SK-N-SH (cell line): ENCODE measurements around the gene NUFIP1. TPM values are rescaled to one million over a fixed set of nuclear protein-coding genes. Genes with fewer than 3 reads are reported as not detected.

ENCODE experiments used
- CTCF ChIA-PET: fragments of 300-600, 350-600 bp; formaldehyde crosslinking; extraction: SDS; loops from one replicate; lab custom pipeline; 2021; lab: Yijun Ruan, JAX
- POLR2A ChIA-PET: fragments of 350-600 bp; sonication (Branson Sonifier 250); formaldehyde crosslinking; extraction: SDS; loops from one replicate; lab custom pipeline; 2020; ENCODE audit warnings: antibody characterized with exemption, inconsistent platforms; lab: Yijun Ruan, JAX
- DNase-seq: peaks from one replicate; pipeline ENCODE4 v3.0.0; 2012
- H2AFZ ChIP-seq: fragments of 200-600 bp; sonication (generic); 2 replicates; pipeline ENCODE4 v1.8.1; 2016; ENCODE audit warnings: antibody characterized with exemption, mild to moderate bottlenecking, low read depth
- H3F3A ChIP-seq: fragments of 200-600 bp; sonication (generic); replicated peaks from 2 replicates; pipeline ENCODE3; 2016; ENCODE audit warnings: antibody characterized with exemption, mild to moderate bottlenecking; ENCODE audit not compliant: insufficient read depth
- H3K27ac ChIP-seq, 2 experiments: fragments of 200-500 bp in 1 of 2; fragments of 200-600 bp in 1 of 2; sonication (Bioruptor generic) in 1 of 2; sonication (generic), shearing (Covaris generic) in 1 of 2; 2 replicates each; pipeline versions ENCODE4 v1.5.1 to v1.6.1; 2014 to 2016; ENCODE audit warnings: low read depth in 2 of 2, inconsistent platforms in 1 of 2, low read length in 1 of 2, mild to moderate bottlenecking in 1 of 2, mixed read lengths in 1 of 2
- H3K27me3 ChIP-seq: fragments of 200-600 bp; sonication (generic), shearing (Covaris generic); 2 replicates; pipeline ENCODE4 v1.6.1; 2016; ENCODE audit warnings: mixed run types; ENCODE audit not compliant: insufficient read depth
- H3K36me3 ChIP-seq, 2 experiments: fragments of 200-500 bp in 1 of 2; fragments of 200-600 bp in 1 of 2; sonication (Bioruptor generic) in 1 of 2; sonication (generic) in 1 of 2; replicated peaks in 1 of 2; 2 replicates each; pipeline versions ENCODE3 to v1.5.1; 2014 to 2016; ENCODE audit warnings: low read length in 1 of 2, mild to moderate bottlenecking in 1 of 2; ENCODE audit not compliant: insufficient read depth in 2 of 2, control insufficient read depth in 1 of 2
- H3K4me1 ChIP-seq, 2 experiments: fragments of 200-500 bp in 1 of 2; fragments of 200-600 bp in 1 of 2; sonication (Bioruptor generic) in 1 of 2; sonication (generic), shearing (Covaris generic) in 1 of 2; 2 replicates each; pipeline versions ENCODE4 v1.5.1 to v1.6.1; 2014 to 2016; ENCODE audit warnings: low read depth in 1 of 2, low read length in 1 of 2, mixed run types in 1 of 2; ENCODE audit not compliant: insufficient read depth in 2 of 2, control insufficient read depth in 1 of 2
- H3K4me2 ChIP-seq: fragments of 200-600 bp; sonication (generic), shearing (Covaris generic); 2 replicates; pipeline ENCODE4 v1.6.1; 2017; ENCODE audit warnings: mixed run types
- H3K4me3 ChIP-seq, 2 experiments: fragments of 200-500 bp in 1 of 2; fragments of 200-600 bp in 1 of 2; sonication (Bioruptor generic) in 1 of 2; sonication (generic), shearing (Covaris generic) in 1 of 2; 2 replicates each; pipeline versions ENCODE4 v1.5.1 to v1.8.1; 2014 to 2016; ENCODE audit warnings: low read depth in 2 of 2, inconsistent platforms in 1 of 2, low read length in 1 of 2, mild to moderate bottlenecking in 1 of 2, mixed read lengths in 1 of 2, moderate library complexity in 1 of 2
- H3K79me2 ChIP-seq: fragments of 200-600 bp; sonication (generic); 2 replicates; pipeline ENCODE4 v1.8.1; 2017; ENCODE audit warnings: mild to moderate bottlenecking; ENCODE audit not compliant: insufficient read depth
- H3K9ac ChIP-seq: fragments of 200-600 bp; sonication (generic); 2 replicates; pipeline ENCODE4 v1.6.1; 2017; ENCODE audit warnings: mixed run types
- H3K9me2 ChIP-seq: fragments of 200-600 bp; sonication (generic); 2 replicates; pipeline ENCODE4 v1.6.1; 2017; ENCODE audit warnings: mixed run types
- H3K9me3 ChIP-seq: fragments of 200-600 bp; sonication (generic); 2 replicates; pipeline ENCODE4 v1.6.1; 2017; ENCODE audit warnings: mixed run types, mild to moderate bottlenecking, moderate library complexity
- H4K20me1 ChIP-seq: fragments of 200-600 bp; sonication (generic); 2 replicates; pipeline ENCODE4 v1.6.1; 2017; ENCODE audit warnings: mild to moderate bottlenecking, mixed run types; ENCODE audit not compliant: insufficient read depth
- EP300 ChIP-seq, 2 experiments: IDR thresholded peaks; 2 replicates each; pipeline versions ENCODE4 v1.4.0 to v1.6.1; 2012; ENCODE audit warnings: borderline replicate concordance in 1 of 2, low read depth in 1 of 2, low read length in 1 of 2
- FOSL2 ChIP-seq: IDR thresholded peaks from 2 replicates; pipeline ENCODE4 v1.4.0; 2012; ENCODE audit warnings: low read depth, mild to moderate bottlenecking, moderate library complexity, borderline replicate concordance
- FOXJ3 ChIP-seq: sonication (generic); formaldehyde crosslinking; IDR thresholded peaks from 2 replicates; pipeline ENCODE4 v1.5.1; 2020; ENCODE audit warnings: mild to moderate bottlenecking, missing genetic modification reagents
- FOXM1 ChIP-seq: IDR thresholded peaks from 2 replicates; pipeline ENCODE4 v1.4.0; 2012; ENCODE audit warnings: low read depth, mild to moderate bottlenecking
- GABPA ChIP-seq: IDR thresholded peaks from 2 replicates; pipeline ENCODE4 v1.4.0; 2012; ENCODE audit warnings: low read depth, mild to moderate bottlenecking
- GATA2 ChIP-seq: sonication (generic); formaldehyde crosslinking; IDR thresholded peaks from 2 replicates; pipeline ENCODE4 v1.5.0; 2020; ENCODE audit warnings: mild to moderate bottlenecking, missing genetic modification reagents
- NRF1 ChIP-seq: IDR thresholded peaks from 2 replicates; pipeline ENCODE4 v1.6.1; 2012; ENCODE audit warnings: low read depth, mild to moderate bottlenecking, low read length
- RXRA ChIP-seq: IDR thresholded peaks from 2 replicates; pipeline ENCODE4 v1.4.0; 2012; ENCODE audit warnings: low read depth, mild to moderate bottlenecking, borderline replicate concordance
- TAF1 ChIP-seq: IDR thresholded peaks from 2 replicates; pipeline ENCODE4 v1.6.1; 2012; ENCODE audit warnings: low read depth, mild to moderate bottlenecking, low read length, moderate library complexity, borderline replicate concordance
- TEAD4 ChIP-seq: IDR thresholded peaks from 2 replicates; pipeline ENCODE4 v1.4.0; 2012; ENCODE audit warnings: mild to moderate bottlenecking, borderline replicate concordance; ENCODE audit not compliant: insufficient read depth
- YY1 ChIP-seq: IDR thresholded peaks from 2 replicates; pipeline ENCODE4 v1.4.0; 2012; ENCODE audit warnings: low read depth, mild to moderate bottlenecking
- WGBS: methylation state at CpG from one replicate; pipeline ENCODE4 v1.1.6; 2017; ENCODE audit warnings: low lambda C conversion rate; 5-methylcytosine and 5-hydroxymethylcytosine counted together
- polyA plus RNA-seq, 3 experiments: library from polyadenylated mRNA; depleted of rRNA; stranded (reverse); fragments of >200 nt; gene quantifications; 2 replicates each; pipeline ENCODE4 v1.2.3, GENCODE V29; 2012
- TF ChIP-seq, protein P1 (sequence below): IDR thresholded peaks from 2 replicates; pipeline ENCODE4; 2012
- TF ChIP-seq, protein P2 (sequence below): fragments of 150-350 bp; IDR thresholded peaks from 2 replicates; pipeline ENCODE4 v1.6.1; 2017; ENCODE audit warnings: antibody characterized with exemption, low read length, low read depth, borderline replicate concordance

NUFIP1 gene
- polyA plus RNA-seq, 1 of the 3 experiments (the other 2 are of a cell fraction), result 1.9 TPM

DNA sequence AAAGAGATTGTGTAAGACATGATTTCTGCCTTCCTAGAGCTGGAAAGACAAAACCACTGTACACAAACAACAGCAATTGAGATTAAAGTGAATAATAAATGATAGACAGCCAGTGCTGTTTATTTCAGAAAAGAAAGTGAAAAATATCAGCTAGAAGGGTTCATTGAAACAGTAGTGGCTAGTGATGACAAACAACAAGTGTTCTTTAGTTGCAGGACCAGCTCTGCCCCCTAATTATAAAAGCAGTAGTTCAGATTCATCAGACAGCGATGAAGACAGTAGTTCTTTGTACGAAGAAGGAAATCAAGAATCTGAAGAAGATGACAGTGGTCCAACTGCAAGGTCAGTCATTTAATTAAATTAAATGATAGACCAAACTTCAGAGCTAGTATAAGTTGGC is 14.8 kb upstream of the NUFIP1 start:
- Histone ChIP-seq H3K4me2 (no peak overlapping the region), H3K9me2 (no peaks in the 10 kb centered on the region), H3K36me3 (peaks cover 64 to 79% of the 10 kb centered on the region in 2 experiments), H3K27me3 (no peaks in the 10 kb centered on the region), H3F3A (peaks cover 22% of the 10 kb centered on the region), H2AFZ (no peak overlapping the region), H3K9me3 (no peaks in the 10 kb centered on the region), H3K27ac (no peak overlapping the region), H3K79me2 (peaks cover 8% of the 10 kb centered on the region; the same call in 1 of the 2 replicates), H3K9ac (no peak overlapping the region), H3K4me3 (no peak overlapping the region), H4K20me1 (no peaks in the 10 kb centered on the region), H3K4me1 (no peaks in the 10 kb centered on the region)
- ChIA-PET CTCF (interaction anchor here (1.3 kb wide), 1 partner anchor 11 kb away, joined by 3 read pairs; no protein-coding TSS in a partner anchor), POLR2A (no interaction called here)
- no peak for DNase-seq
- 100% methylated on average over 2 of the region's 2 CpGs for WGBS
- TF ChIP-seq GABPA (no peak), YY1 (no peak), TAF1 (no peak), GATA2 (CRISPR knock-in tag) (no peak), TEAD4 (no peak), FOXM1 (no peak), FOXJ3 (CRISPR knock-in tag) (no peak)

DNA sequence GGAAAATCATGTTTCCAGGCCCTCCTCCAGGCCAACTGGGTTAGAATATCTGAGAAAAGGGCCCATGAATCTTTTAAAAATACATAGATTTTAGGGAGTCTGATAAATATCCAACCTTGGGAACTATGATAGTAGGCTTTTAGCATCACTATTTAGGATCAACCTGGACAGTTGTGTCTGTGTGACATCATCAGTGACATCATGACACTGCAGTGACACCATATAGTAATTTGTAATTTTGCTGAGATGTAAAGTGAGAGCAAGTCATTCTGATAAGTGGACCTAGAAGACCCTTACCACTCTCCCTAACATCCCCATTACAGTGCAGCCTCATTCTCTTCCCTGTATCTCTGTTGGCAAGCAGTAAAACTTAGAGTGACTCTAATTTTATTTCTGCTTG is 14.1 kb upstream of the NUFIP1 start:
- Histone ChIP-seq H3K79me2 (peaks cover 15% of the 10 kb centered on the region), H3K27me3 (no peaks in the 10 kb centered on the region), H3K27ac (no peak overlapping the region), H3K9ac (no peak overlapping the region), H4K20me1 (no peaks in the 10 kb centered on the region), H3K4me1 (no peaks in the 10 kb centered on the region), H2AFZ (no peak overlapping the region), H3F3A (peaks cover 20% of the 10 kb centered on the region), H3K36me3 (peaks cover 57 to 72% of the 10 kb centered on the region in 2 experiments), H3K4me3 (no peak overlapping the region), H3K4me2 (no peak overlapping the region), H3K9me2 (no peaks in the 10 kb centered on the region), H3K9me3 (no peaks in the 10 kb centered on the region)
- POLR2A ChIA-PET, result no interaction called here
- TF ChIP-seq EP300 (IDR thresholded peaks at IDR 0.05; ENCODE audit: borderline replicate concordance in 1 of 2, low read depth in 1 of 2, low read length in 1 of 2), result no peak
- TF ChIP-seq TAF1, result no peak
- TF ChIP-seq FOSL2, result no peak
- TF ChIP-seq, protein P1, sequence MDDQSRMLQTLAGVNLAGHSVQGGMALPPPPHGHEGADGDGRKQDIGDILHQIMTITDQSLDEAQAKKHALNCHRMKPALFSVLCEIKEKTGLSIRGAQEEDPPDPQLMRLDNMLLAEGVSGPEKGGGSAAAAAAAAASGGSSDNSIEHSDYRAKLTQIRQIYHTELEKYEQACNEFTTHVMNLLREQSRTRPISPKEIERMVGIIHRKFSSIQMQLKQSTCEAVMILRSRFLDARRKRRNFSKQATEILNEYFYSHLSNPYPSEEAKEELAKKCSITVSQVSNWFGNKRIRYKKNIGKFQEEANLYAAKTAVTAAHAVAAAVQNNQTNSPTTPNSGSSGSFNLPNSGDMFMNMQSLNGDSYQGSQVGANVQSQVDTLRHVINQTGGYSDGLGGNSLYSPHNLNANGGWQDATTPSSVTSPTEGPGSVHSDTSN, result no peak
- no peak for TF ChIP-seq RXRA
- no peak for TF ChIP-seq NRF1
- TF ChIP-seq, protein P2, sequence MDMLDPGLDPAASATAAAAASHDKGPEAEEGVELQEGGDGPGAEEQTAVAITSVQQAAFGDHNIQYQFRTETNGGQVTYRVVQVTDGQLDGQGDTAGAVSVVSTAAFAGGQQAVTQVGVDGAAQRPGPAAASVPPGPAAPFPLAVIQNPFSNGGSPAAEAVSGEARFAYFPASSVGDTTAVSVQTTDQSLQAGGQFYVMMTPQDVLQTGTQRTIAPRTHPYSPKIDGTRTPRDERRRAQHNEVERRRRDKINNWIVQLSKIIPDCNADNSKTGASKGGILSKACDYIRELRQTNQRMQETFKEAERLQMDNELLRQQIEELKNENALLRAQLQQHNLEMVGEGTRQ, result no peak
- CTCF ChIA-PET, result interaction anchor here (1.3 kb wide), 1 partner anchor 12 kb away, joined by 3 read pairs; no protein-coding TSS in a partner anchor
- DNase-seq, result no peak
